ENCODE data around the gene FAM204A. TPM values are rescaled to one million over a fixed set of nuclear protein-coding genes. Genes with fewer than 3 reads are reported as not detected.

FAM204A gene
- total and polyA plus RNA-seq, 2 of the 13 experiments (the other 11 are each of a cell fraction or from before 2014, with no cell fraction given) = 9.2 to 61.0 TPM

- Histone ChIP-seq H4K20me1 (ENCODE audit: insufficient read depth, low read length) (no peaks in the 10 kb centered on the region), H3K27me3 (ENCODE audit: control insufficient read depth in 1 of 2, insufficient read depth in 2 of 2, low read length in 2 of 2) (no peaks in the 10 kb centered on the region), H3K79me2 (ENCODE audit: insufficient read depth, low read length) (no peaks in the 10 kb centered on the region), H3K4me1 (ENCODE audit: insufficient read depth, low read length) (no peaks in the 10 kb centered on the region), H3K36me3 (replicated peaks in 1 of 2; ENCODE audit: control insufficient read depth in 1 of 2, insufficient read depth in 2 of 2, low read length in 2 of 2) (no peaks in the 10 kb centered on the region), H3K27ac (ENCODE audit: extremely low read length, insufficient read depth, low read length) (no peak overlapping the region), H3K4me3 (replicated peaks in 1 of 3; ENCODE audit: insufficient read depth in 1 of 3, low read depth in 2 of 3, low read length in 3 of 3) (no peak overlapping the region), H3K4me2 (ENCODE audit: low read depth, low read length) (no peak overlapping the region), H2AFZ (ENCODE audit: low read length) (no peak overlapping the region), H3K9ac (ENCODE audit: insufficient read depth, low read depth, low read length) (no peak overlapping the region), H3K9me3 (ENCODE audit: low read length) (no peaks in the 10 kb centered on the region)
- no TSS peak for BruUV-seq (replicated peaks)
- ATAC-seq = no peak
- intact Hi-C loops (cut with micrococcal nuclease; ENCODE audit: unreplicated experiment) = no loop called here
- ChIA-PET CTCF (ENCODE audit: low intra/inter-chr PET ratio, low total read pairs) (no interaction called here), POLR2A (no interaction called here)
- in situ Hi-C loops (cut with HindIII; ENCODE audit: extremely low pct_ligation_motif_present, low pct_unique_long_range_greater_than_20kb) = no loop called here
- 19% methylated on average over 3 of the region's 3 CpGs for WGBS (ENCODE audit: low lambda C conversion rate)
- no peak for DNase-seq (ENCODE audit: low spot score)
- no peak for FAIRE-seq
- TF ChIP-seq FOSL1 (CRISPR knock-in tag; IDR thresholded peaks at IDR 0.05; ENCODE audit: borderline replicate concordance) (no peak), BRF2 (CRISPR knock-in tag; IDR thresholded peaks at IDR 0.05) (no peak), SIN3B (IDR thresholded peaks at IDR 0.05; ENCODE audit: low read length) (no peak), POLR2AphosphoS2 (IDR thresholded peaks at IDR 0.05; ENCODE audit: low read depth, low read length) (no peak), ZNF567 (CRISPR knock-in tag; IDR thresholded peaks at IDR 0.05; ENCODE audit: borderline replicate concordance) (no peak), RFX1 (IDR thresholded peaks at IDR 0.05) (no peak)
Measured at GRCh38 chr10:118357841-118358240, 15.7 kb upstream of the FAM204A start.

GRCh38 chr10:118356628-118357027, 14.5 kb upstream of the FAM204A start:
- CTCF ChIA-PET (ENCODE audit: low intra/inter-chr PET ratio, low total read pairs) = no interaction called here
- FAIRE-seq (no peak), DNase-seq (ENCODE audit: low spot score) (no peak), ATAC-seq (no peak)
- intact Hi-C loops (cut with micrococcal nuclease; ENCODE audit: unreplicated experiment) = no loop called here
- Histone ChIP-seq H3K79me2 (ENCODE audit: insufficient read depth, low read length) (no peaks in the 10 kb centered on the region), H3K4me2 (ENCODE audit: low read depth, low read length) (no peak overlapping the region), H2AFZ (ENCODE audit: low read length) (no peak overlapping the region), H3K4me1 (ENCODE audit: insufficient read depth, low read length) (no peaks in the 10 kb centered on the region), H3K9me3 (ENCODE audit: low read length) (no peaks in the 10 kb centered on the region), H3K27me3 (ENCODE audit: control insufficient read depth in 1 of 2, insufficient read depth in 2 of 2, low read length in 2 of 2) (no peaks in the 10 kb centered on the region), H3K27ac (ENCODE audit: extremely low read length, insufficient read depth, low read length) (no peak overlapping the region), H3K4me3 (replicated peaks in 1 of 3; ENCODE audit: insufficient read depth in 1 of 3, low read depth in 2 of 3, low read length in 3 of 3) (no peak overlapping the region), H3K9ac (ENCODE audit: insufficient read depth, low read depth, low read length) (no peak overlapping the region), H3K36me3 (replicated peaks in 1 of 2; ENCODE audit: control insufficient read depth in 1 of 2, insufficient read depth in 2 of 2, low read length in 2 of 2) (no peaks in the 10 kb centered on the region), H4K20me1 (ENCODE audit: insufficient read depth, low read length) (no peaks in the 10 kb centered on the region)
- WGBS (ENCODE audit: low lambda C conversion rate) = 25% methylated on average over 2 of the region's 2 CpGs
- POLR2A ChIA-PET = no interaction called here
- BruUV-seq (replicated peaks) = no TSS peak
- in situ Hi-C loops (cut with HindIII; ENCODE audit: extremely low pct_ligation_motif_present, low pct_unique_long_range_greater_than_20kb) = no loop called here
- TF ChIP-seq ZNF670 (CRISPR knock-in tag; IDR thresholded peaks at IDR 0.05; ENCODE audit: borderline replicate concordance) = no peak
- no peak for TF ChIP-seq HINFP (CRISPR knock-in tag; IDR thresholded peaks at IDR 0.05; ENCODE audit: low read depth)
- TF ChIP-seq ZNF687 (CRISPR knock-in tag; IDR thresholded peaks at IDR 0.05) = no peak
- TF ChIP-seq TBX2 (CRISPR knock-in tag; IDR thresholded peaks at IDR 0.05; ENCODE audit: borderline replicate concordance) = no peak
- no peak for TF ChIP-seq RCOR2 (CRISPR knock-in tag; IDR thresholded peaks at IDR 0.05)
- TF ChIP-seq NR0B2 (CRISPR knock-in tag; IDR thresholded peaks at IDR 0.05) = no peak
- no peak for TF ChIP-seq ZNF678 (CRISPR knock-in tag; IDR thresholded peaks at IDR 0.05)
